Vagina (tissue), 2 donors: ENCODE measurements around the gene TRMT44.

Source experiments
- CTCF ChIP-seq, 3 experiments: fragments of 450-650 bp in 2 of 3; fragments of 200-600 bp in 1 of 3; sonication (generic) in 1 of 3; IDR thresholded peaks; one replicate each; pipeline ENCODE4 v1.5.1; 2017 to 2019; ENCODE audit warnings: antibody characterized with exemption in 3 of 3, mild to moderate bottlenecking in 2 of 3, moderate library complexity in 2 of 3
- POLR2A ChIP-seq, 2 donors: fragments of 450-650 bp; IDR thresholded peaks; one replicate each; pipeline ENCODE4 v1.6.1; 2017; ENCODE audit warnings: antibody characterized with exemption in 2 of 2, mild to moderate bottlenecking in 2 of 2, moderate library complexity in 2 of 2

GRCh38 chr4:8506373-8507195, 66.0 kb downstream of the TRMT44 start:
- TF ChIP-seq CTCF (IDR thresholded peaks at IDR 0.05) (no peak), POLR2A (IDR thresholded peaks at IDR 0.05) (no peak)
